Uterus (tissue), 4 donors: Measurements from ENCODE around the gene CAPN7. TPM values are rescaled to one million over a fixed set of nuclear protein-coding genes. Genes with fewer than 3 reads are reported as not detected.
"Not testable (repeated sequence)": the region's sequence is repeated elsewhere in the genome, so short reads cannot be mapped to it uniquely, and the experiment has no call there.

Experiments used
- DNase-seq, 2 donors: peaks; one replicate each; pipeline ENCODE4 v3.0.0-alpha.2; 2019 to 2020
- H3K27ac ChIP-seq, 2 donors: fragments of 200-600 bp; sonication (generic); 1 replicate in 1 of 2; 2 replicates in 1 of 2; pipeline ENCODE4 v1.5.1; 2016 to 2018
- H3K27me3 ChIP-seq, 2 donors: fragments of 200-600 bp; sonication (generic); one replicate each; pipeline ENCODE4 v1.5.1; 2018 to 2019; ENCODE audit warnings: control low read depth in 1 of 2
- H3K36me3 ChIP-seq, 2 donors: fragments of 200-600 bp; sonication (generic); one replicate each; pipeline ENCODE4 v1.5.1; 2019; ENCODE audit warnings: control low read depth in 1 of 2
- H3K4me1 ChIP-seq, 2 donors: fragments of 200-600 bp; sonication (generic); one replicate each; pipeline ENCODE4 v1.5.1; 2018 to 2019; ENCODE audit warnings: control low read depth in 1 of 2
- H3K4me3 ChIP-seq, 2 donors: fragments of 200-600 bp; sonication (generic); 1 replicate in 1 of 2; 2 replicates in 1 of 2; pipeline ENCODE4 v1.5.1; 2018 to 2019; ENCODE audit warnings: mild to moderate bottlenecking in 1 of 2
- H3K9me3 ChIP-seq, 2 donors: fragments of 200-600 bp; sonication (generic); one replicate each; pipeline ENCODE4 v1.5.1; 2019; ENCODE audit warnings: control low read depth in 1 of 2
- CTCF ChIP-seq, 4 experiments: fragments of 200-600 bp in 2 of 4; fragments of 450-650 bp in 2 of 4; sonication (generic) in 2 of 4; IDR thresholded peaks; one replicate each; pipeline ENCODE4 v1.5.1; 2016 to 2019; ENCODE audit warnings: antibody characterized with exemption in 4 of 4, mild to moderate bottlenecking in 2 of 4, moderate library complexity in 1 of 4
- POLR2A ChIP-seq, 2 donors: fragments of 450-650 bp; IDR thresholded peaks; one replicate each; pipeline ENCODE4 v1.6.1; 2016; ENCODE audit warnings: antibody characterized with exemption in 2 of 2, mild to moderate bottlenecking in 1 of 2, moderate library complexity in 1 of 2
- intact Hi-C: fragments of 100-400 bp; cut with DNase I; formaldehyde crosslinking; loops from one replicate; pipeline ENCODE4 v1.15.1; 2023; ENCODE audit warnings: low total_unique reads
- total RNA-seq, 4 donors: library from RNA; depleted of rRNA in 3 of 4; stranded (reverse); fragments of >200 nt in 3 of 4; gene quantifications; one replicate each; pipeline versions ENCODE4 v1.1.0 to v1.2.4, GENCODE V29; 2014 to 2023
- donor health status: DM: yes; HTN: yes; CAD: no.

The CAPN7 gene
- total RNA-seq, 4 donors from 2014 or later: 39.2 to 89.0 (median 79.8) TPM

- intact Hi-C loops: no loop called here
Observed at GRCh38 chr3:15164340-15164739, 41.7 kb upstream of the CAPN7 start.

GRCh38 chr3:15165061-15165460 lies 41.0 kb upstream of the CAPN7 start:
- no peak for TF ChIP-seq CTCF (IDR thresholded peaks at IDR 0.05)
- no peak for TF ChIP-seq POLR2A (IDR thresholded peaks at IDR 0.05)

More at GRCh38 chr3:15164340-15164739, 41.7 kb upstream of the CAPN7 start:
- Histone ChIP-seq H3K36me3 (no peaks in the 10 kb centered on the region), H3K4me3 (no peak overlapping the region), H3K9me3 (no peaks in the 10 kb centered on the region), H3K4me1 (no peaks in the 10 kb centered on the region), H3K27me3 (no peaks in the 10 kb centered on the region), H3K27ac (no peak overlapping the region)
- no peak for DNase-seq
- TF ChIP-seq POLR2A (IDR thresholded peaks at IDR 0.05): no peak
- no peak for TF ChIP-seq CTCF (IDR thresholded peaks at IDR 0.05)

GRCh38 chr3:15166391-15166790 lies 39.7 kb upstream of the CAPN7 start:
- H3K4me1 ChIP-seq, H3K27ac ChIP-seq, H3K9me3 ChIP-seq, DNase-seq, H3K36me3 ChIP-seq, H3K27me3 ChIP-seq, H3K4me3 ChIP-seq, intact Hi-C loops: not testable (repeated sequence)

More at GRCh38 chr3:15165061-15165460, 41.0 kb upstream of the CAPN7 start:
- H3K27ac ChIP-seq: no peak overlapping the region
- no peaks in the 10 kb centered on the region for H3K27me3 ChIP-seq
- H3K4me3 ChIP-seq: no peak overlapping the region
- H3K9me3 ChIP-seq: no peaks in the 10 kb centered on the region
- no peaks in the 10 kb centered on the region for H3K4me1 ChIP-seq
- H3K36me3 ChIP-seq: no peaks in the 10 kb centered on the region
- DNase-seq: no peak
- intact Hi-C loops: no loop called here

GRCh38 chr3:15171096-15171495 lies 35.0 kb upstream of the CAPN7 start:
- Histone ChIP-seq H3K4me1 (no peaks in the 10 kb centered on the region), H3K27me3 (no peaks in the 10 kb centered on the region), H3K9me3 (no peaks in the 10 kb centered on the region), H3K4me3 (no peak overlapping the region), H3K27ac (no peak overlapping the region), H3K36me3 (no peaks in the 10 kb centered on the region)
- intact Hi-C loops: no loop called here
- no peak for DNase-seq
- TF ChIP-seq POLR2A (IDR thresholded peaks at IDR 0.05) (no peak), CTCF (IDR thresholded peaks at IDR 0.05) (no peak)

- no peaks in the 10 kb centered on the region for H3K27me3 ChIP-seq
- H3K36me3 ChIP-seq: no peaks in the 10 kb centered on the region
- H3K4me3 ChIP-seq: no peak overlapping the region
- TF ChIP-seq POLR2A (IDR thresholded peaks at IDR 0.05) (no peak), CTCF (IDR thresholded peaks at IDR 0.05) (no peak)
- no peak overlapping the region for H3K27ac ChIP-seq
- intact Hi-C loops: no loop called here
- DNase-seq: no peak
- no peaks in the 10 kb centered on the region for H3K4me1 ChIP-seq
- H3K9me3 ChIP-seq: no peaks in the 10 kb centered on the region
Observed at GRCh38 chr3:15172806-15173205, 33.2 kb upstream of the CAPN7 start.

GRCh38 chr3:15174953-15175352 lies 31.1 kb upstream of the CAPN7 start:
- Histone ChIP-seq H3K4me3 (no peak overlapping the region), H3K9me3 (no peaks in the 10 kb centered on the region), H3K36me3 (no peaks in the 10 kb centered on the region), H3K27ac (no peak overlapping the region), H3K27me3 (no peaks in the 10 kb centered on the region), H3K4me1 (no peaks in the 10 kb centered on the region)
- DNase-seq: no peak
- TF ChIP-seq POLR2A (IDR thresholded peaks at IDR 0.05) (no peak), CTCF (IDR thresholded peaks at IDR 0.05) (no peak)
- intact Hi-C loops: no loop called here
